ENCODE data around the gene KIF26B.

Gene KIF26B

GRCh38 chr1:245453541-245453940, 298.8 kb downstream of the KIF26B start:
- in situ Hi-C loops (cut with HindIII; ENCODE audit: low pct_ligation_motif_present, low sequenced_read_pairs) = no loop called here
- Histone ChIP-seq H3K27me3 (replicated peaks) (no peaks in the 10 kb centered on the region), H3K36me3 (replicated peaks) (no peaks in the 10 kb centered on the region), H3K27ac (no peak overlapping the region), H3K4me3 (ENCODE audit: low read depth, low read length) (no peak overlapping the region)
- DNase-seq = no peak
- no peak for TF ChIP-seq CTCF (IDR thresholded peaks at IDR 0.05; ENCODE audit: low read depth, low read length, missing control alignments)

- no peak for DNase-seq
- no peaks in the 10 kb centered on the region for H3K27me3 ChIP-seq (replicated peaks)
- in situ Hi-C loops (cut with HindIII; ENCODE audit: low pct_ligation_motif_present, low sequenced_read_pairs) = no loop called here
- no peak overlapping the region for H3K4me3 ChIP-seq (ENCODE audit: low read depth, low read length)
- no peaks in the 10 kb centered on the region for H3K36me3 ChIP-seq (replicated peaks)
- no peak overlapping the region for H3K27ac ChIP-seq
- no peak for TF ChIP-seq CTCF (IDR thresholded peaks at IDR 0.05; ENCODE audit: low read depth, low read length, missing control alignments)
Observed at GRCh38 chr1:245454051-245454450, 299.3 kb downstream of the KIF26B start.

GRCh38 chr1:245457562-245457961, 302.8 kb downstream of the KIF26B start:
- Histone ChIP-seq H3K4me3 (ENCODE audit: low read depth, low read length) (no peak overlapping the region), H3K27me3 (replicated peaks) (no peaks in the 10 kb centered on the region), H3K27ac (no peak overlapping the region), H3K36me3 (replicated peaks) (no peaks in the 10 kb centered on the region)
- in situ Hi-C loops (cut with HindIII; ENCODE audit: low pct_ligation_motif_present, low sequenced_read_pairs) = no loop called here
- DNase-seq = no peak
- no peak for TF ChIP-seq CTCF (IDR thresholded peaks at IDR 0.05; ENCODE audit: low read depth, low read length, missing control alignments)

- Histone ChIP-seq H3K27me3 (replicated peaks) (no peaks in the 10 kb centered on the region), H3K27ac (no peak overlapping the region), H3K36me3 (replicated peaks) (no peaks in the 10 kb centered on the region), H3K4me3 (ENCODE audit: low read depth, low read length) (no peak overlapping the region)
- TF ChIP-seq CTCF (IDR thresholded peaks at IDR 0.05; ENCODE audit: low read depth, low read length, missing control alignments) = no peak
- no peak for DNase-seq
- in situ Hi-C loops (cut with HindIII; ENCODE audit: low pct_ligation_motif_present, low sequenced_read_pairs) = no loop called here
Observed at GRCh38 chr1:245458234-245458633, 303.4 kb downstream of the KIF26B start.

GRCh38 chr1:245458761-245459174, 304.0 kb downstream of the KIF26B start:
- TF ChIP-seq CTCF (IDR thresholded peaks at IDR 0.05; ENCODE audit: low read depth, low read length, missing control alignments) = no peak
- no peak overlapping the region for H3K4me3 ChIP-seq (ENCODE audit: low read depth, low read length)
- no peak for DNase-seq
- H3K27ac ChIP-seq = no peak overlapping the region
- H3K27me3 ChIP-seq (replicated peaks) = no peaks in the 10 kb centered on the region
- in situ Hi-C loops (cut with HindIII; ENCODE audit: low pct_ligation_motif_present, low sequenced_read_pairs) = no loop called here
- no peaks in the 10 kb centered on the region for H3K36me3 ChIP-seq (replicated peaks)

- TF ChIP-seq CTCF (IDR thresholded peaks at IDR 0.05; ENCODE audit: low read depth, low read length, missing control alignments) = no peak
- Histone ChIP-seq H3K4me3 (ENCODE audit: low read depth, low read length) (no peak overlapping the region), H3K36me3 (replicated peaks) (no peaks in the 10 kb centered on the region), H3K27ac (no peak overlapping the region), H3K27me3 (replicated peaks) (no peaks in the 10 kb centered on the region)
- in situ Hi-C loops (cut with HindIII; ENCODE audit: low pct_ligation_motif_present, low sequenced_read_pairs) = no loop called here
- DNase-seq = no peak
Observed at GRCh38 chr1:245459621-245460020, 304.8 kb downstream of the KIF26B start.

Measured in brain microvascular endothelial cell (primary cell).